GM12878 (cell line): ENCODE measurements around the gene SEC24D. TPM values are rescaled to one million over a fixed set of nuclear protein-coding genes. Genes with fewer than 3 reads are reported as not detected.

Experiments used
- ATAC-seq: fragments of 200-7000 bp; cut with Tn5 transposase; 3 replicates; pipeline ENCODE4 v1.9.1; 2020; ENCODE audit warnings: mild to moderate bottlenecking, moderate library complexity
- BruUV-seq: library from RNA; stranded (reverse); fragments of 400-500 nt; replicated peaks from 2 replicates; lab custom pipeline; 2021; lab: Mats Ljungman, UMichigan
- CTCF ChIA-PET: fragments of 300-600 bp; sonication (Branson Sonifier 250); formaldehyde crosslinking; extraction: SDS; loops from one replicate; lab custom pipeline; 2021; ENCODE audit warnings: inconsistent platforms; lab: Yijun Ruan, JAX
- POLR2A ChIA-PET: fragments of 350-600 bp; formaldehyde crosslinking; extraction: SDS; loops from one replicate; lab custom pipeline; 2021; ENCODE audit warnings: inconsistent platforms; lab: Charles Lee
- RAD21 ChIA-PET: fragments of 300-600 bp; sonication (Branson Sonifier 250); formaldehyde crosslinking; loops from one replicate; lab custom pipeline; 2023; ENCODE audit warnings: antibody characterized with exemption; ENCODE audit not compliant: unreplicated experiment; lab: Charles Lee
- SMC1A ChIA-PET: fragments of 300-600 bp; sonication (Branson Sonifier 250); formaldehyde crosslinking; loops from one replicate; lab custom pipeline; 2023; ENCODE audit not compliant: unreplicated experiment, uncharacterized antibody; lab: Charles Lee
- DNase-seq: peaks from one replicate; pipeline ENCODE4 v3.0.0-alpha.2; 2011; ENCODE audit warnings: low read depth, low spot score
- FAIRE-seq: peaks from 3 replicates; lab custom pipeline; 2011; peaks lifted over from hg19 to GRCh38; lab: Jason Lieb, UNC
- H2AFZ ChIP-seq: 2 replicates; pipeline ENCODE4 v1.6.0; 2011; ENCODE audit warnings: low read depth, low read length, control low read depth; ENCODE audit not compliant: control insufficient read depth
- H3K27ac ChIP-seq: 2 replicates; pipeline ENCODE4 v1.5.1; 2011; ENCODE audit warnings: control low read depth; ENCODE audit not compliant: control insufficient read depth, insufficient read depth
- H3K27me3 ChIP-seq, 2 experiments: replicated peaks in 1 of 2; 2 replicates each; pipeline versions ENCODE4 v1.6.0 to v1.6.1; 2011; ENCODE audit warnings: low read length in 1 of 2; ENCODE audit not compliant: control insufficient read depth in 2 of 2, insufficient read depth in 2 of 2
- H3K36me3 ChIP-seq, 2 experiments: 2 replicates each; pipeline ENCODE4 v1.5.1; 2011; ENCODE audit warnings: low read length in 1 of 2; ENCODE audit not compliant: control insufficient read depth in 2 of 2, insufficient read depth in 2 of 2
- H3K4me1 ChIP-seq: 2 replicates; pipeline ENCODE4 v1.6.1; 2011; ENCODE audit warnings: mild to moderate bottlenecking, low read length, moderate library complexity, mixed read lengths; ENCODE audit not compliant: control insufficient read depth, insufficient read depth
- H3K4me2 ChIP-seq: 2 replicates; pipeline ENCODE4 v1.6.0; 2011; ENCODE audit warnings: control low read depth; ENCODE audit not compliant: control insufficient read depth, insufficient read depth
- H3K4me3 ChIP-seq: fragments of 200-600 bp; sonication (generic); 2 replicates; pipeline ENCODE4 v1.5.1; 2016
- H3K79me2 ChIP-seq: 2 replicates; pipeline ENCODE4 v1.6.0; 2011; ENCODE audit warnings: low read length; ENCODE audit not compliant: control insufficient read depth, insufficient read depth
- H3K9ac ChIP-seq: 2 replicates; pipeline ENCODE4 v1.8.0; 2011; ENCODE audit warnings: low read length, control low read depth, mixed read lengths; ENCODE audit not compliant: control insufficient read depth, insufficient read depth
- H3K9me3 ChIP-seq: replicated peaks from 3 replicates; pipeline ENCODE4 v1.5.1; 2011; ENCODE audit warnings: mild to moderate bottlenecking, low read length; ENCODE audit not compliant: control insufficient read depth, insufficient read depth
- H4K20me1 ChIP-seq: 2 replicates; pipeline ENCODE4 v1.6.0; 2011; ENCODE audit not compliant: control insufficient read depth, insufficient read depth
- CBFB ChIP-seq: IDR thresholded peaks from 2 replicates; pipeline ENCODE4 v1.6.1; 2016; ENCODE audit warnings: antibody characterized with exemption, low read depth
- CBX5 ChIP-seq: sonication (generic); IDR thresholded peaks from 2 replicates; pipeline ENCODE4 v1.6.1; 2016; ENCODE audit warnings: low read depth, moderate library complexity, mild to moderate bottlenecking, inconsistent platforms
- CREM ChIP-seq: IDR thresholded peaks from 2 replicates; pipeline ENCODE4 v1.6.1; 2014; ENCODE audit warnings: antibody characterized with exemption, low read depth
- ESRRA ChIP-seq: IDR thresholded peaks from 2 replicates; pipeline ENCODE4 v1.6.1; 2012; ENCODE audit warnings: mild to moderate bottlenecking, low read length, improper control_type of control experiment
- GABPA ChIP-seq: IDR thresholded peaks from 2 replicates; pipeline ENCODE4 v1.6.1; 2014; ENCODE audit warnings: antibody characterized with exemption, low read depth, mild to moderate bottlenecking, inconsistent platforms
- GATAD2B ChIP-seq: fragments of 450-650 bp; conservative IDR thresholded peaks from 2 replicates; pipeline ENCODE4 v1.6.1; 2017; ENCODE audit warnings: low read depth, mild to moderate bottlenecking, moderate library complexity
- IKZF1 ChIP-seq: fragments of 450-650 bp; conservative IDR thresholded peaks from 2 replicates; pipeline ENCODE4 v1.6.1; 2017; ENCODE audit warnings: antibody characterized with exemption, mild to moderate bottlenecking
- IRF3 ChIP-seq: fragments of 450-650 bp; IDR thresholded peaks from 2 replicates; pipeline ENCODE4 v1.6.1; 2014; ENCODE audit warnings: mild to moderate bottlenecking
- JUND ChIP-seq: IDR thresholded peaks from 2 replicates; pipeline ENCODE4 v1.6.1; 2012; ENCODE audit warnings: low read depth, mild to moderate bottlenecking, low read length, improper control_type of control experiment, moderate library complexity
- MYB ChIP-seq: fragments of 150-350 bp; IDR thresholded peaks from 2 replicates; pipeline ENCODE4 v1.6.1; 2014; ENCODE audit warnings: mild to moderate bottlenecking, low read depth, low read length, borderline replicate concordance
- PAX8 ChIP-seq: fragments of 450-650 bp; IDR thresholded peaks from 2 replicates; pipeline ENCODE4 v1.6.1; 2017; ENCODE audit warnings: mild to moderate bottlenecking, moderate library complexity
- RFX5 ChIP-seq: IDR thresholded peaks from 2 replicates; pipeline ENCODE4 v1.6.1; 2011; ENCODE audit warnings: low read depth, low read length, improper control_type of control experiment
- SREBF2 ChIP-seq: IDR thresholded peaks from 2 replicates; pipeline ENCODE4 v1.6.1; 2012; ENCODE audit warnings: mild to moderate bottlenecking, low read length
- STAT1 ChIP-seq: fragments of 450-650 bp; conservative IDR thresholded peaks from 2 replicates; pipeline ENCODE4 v1.6.1; 2014; ENCODE audit warnings: antibody characterized with exemption, mild to moderate bottlenecking
- STAT3 ChIP-seq: IDR thresholded peaks from 2 replicates; pipeline ENCODE4 v1.6.1; 2011; ENCODE audit warnings: low read depth, low read length, improper control_type of control experiment
- TARDBP ChIP-seq: IDR thresholded peaks from 2 replicates; pipeline ENCODE4 v1.6.1; 2016; ENCODE audit warnings: borderline replicate concordance
- TBL1XR1 ChIP-seq: IDR thresholded peaks from 2 replicates; pipeline ENCODE4 v1.6.1; 2012; ENCODE audit warnings: low read depth, low read length, improper control_type of control experiment
- ZNF217 ChIP-seq: fragments of 450-650 bp; IDR thresholded peaks from 2 replicates; pipeline ENCODE4 v1.6.1; 2017; ENCODE audit warnings: antibody characterized with exemption, mild to moderate bottlenecking
- WGBS: methylation state at CpG from one replicate; pipeline ENCODE4 v1.1.6; 2016; ENCODE audit warnings: low lambda C conversion rate; ENCODE audit not compliant: insufficient replicate concordance, insufficient coverage; ENCODE audit errors: missing lambda C conversion rate; 5-methylcytosine and 5-hydroxymethylcytosine counted together
- in situ Hi-C: fragments of 300-500 bp; cut with MboI; formaldehyde crosslinking; loops from 9 replicates; pipeline ENCODE4 v1.14.3; 2018; ENCODE audit warnings: mixed read lengths
- intact Hi-C: fragments of 100-400 bp; cut with micrococcal nuclease; formaldehyde crosslinking; loops from one replicate; pipeline ENCODE4 v1.14.2; 2022; ENCODE audit not compliant: unreplicated experiment
- polyA plus RNA-seq, 11 experiments: library from polyadenylated mRNA; depleted of rRNA in 4 of 11; unstranded in 6 of 11; stranded (reverse) in 5 of 11; fragments of >200 nt; fragmentation: Nextera tagmentation in 4 of 11; fragmentation: Illumina TruSeq in 1 of 11; extraction: Ambion mirVana in 4 of 11; extraction: Trizol in 1 of 11; gene quantifications; 1 replicate in 1 of 11; 2 replicates in 10 of 11; pipeline versions ENCODE4 v1.2.1 to v1.2.3, GENCODE V29; 2011 to 2016; ENCODE audit warnings: inconsistent platforms in 2 of 11, missing spikeins in 2 of 11, low read depth in 1 of 11
- total RNA-seq, 4 experiments: library from RNA; depleted of rRNA in 3 of 4; stranded (reverse); fragments of >200 nt in 3 of 4; fragmentation: Illumina TruSeq in 1 of 4; extraction: Trizol in 1 of 4; gene quantifications; 2 replicates each; pipeline versions ENCODE4 v1.2.1 to v1.2.3, GENCODE V29; 2013 to 2021
- TF ChIP-seq, protein P1 (sequence below): IDR thresholded peaks from 2 replicates; pipeline ENCODE4 v1.6.1; 2011; ENCODE audit warnings: low read depth, low read length, improper control_type of control experiment, borderline replicate concordance

SEC24D gene
- total and polyA plus RNA-seq, 10 of the 15 experiments (the other 5 are each of a cell fraction or from before 2014, with no cell fraction given): 12.8 to 61.9 (median 25.6) TPM

GRCh38 chr4:118767109-118767508, 68.8 kb downstream of the SEC24D start:
- SMC1A ChIA-PET: interaction anchor here (1.2 kb wide), 1 partner anchor 98 kb away, joined by 4 read pairs; no protein-coding TSS in a partner anchor
- intact Hi-C loops: no loop called here
- no peaks in the 10 kb centered on the region for H3K9me3 ChIP-seq
- no peak overlapping the region for H2AFZ ChIP-seq
- BruUV-seq: no TSS peak
- no peak overlapping the region for H3K27ac ChIP-seq
- ATAC-seq: no peak
- WGBS: 90% methylated on average over 6 of the region's 6 CpGs
- H3K4me1 ChIP-seq: no peaks in the 10 kb centered on the region
- no peaks in the 10 kb centered on the region for H4K20me1 ChIP-seq
- in situ Hi-C loops: loop anchor here (10.0 kb wide), 2 partner anchors 62 to 528 kb away; no protein-coding TSS in a partner anchor
- RAD21 ChIA-PET: no interaction called here
- DNase-seq: no peak
- no peak overlapping the region for H3K4me2 ChIP-seq
- TF ChIP-seq PAX8: no peak
- no peak for TF ChIP-seq TARDBP
- no peak for TF ChIP-seq IKZF1
- TF ChIP-seq, protein P1, sequence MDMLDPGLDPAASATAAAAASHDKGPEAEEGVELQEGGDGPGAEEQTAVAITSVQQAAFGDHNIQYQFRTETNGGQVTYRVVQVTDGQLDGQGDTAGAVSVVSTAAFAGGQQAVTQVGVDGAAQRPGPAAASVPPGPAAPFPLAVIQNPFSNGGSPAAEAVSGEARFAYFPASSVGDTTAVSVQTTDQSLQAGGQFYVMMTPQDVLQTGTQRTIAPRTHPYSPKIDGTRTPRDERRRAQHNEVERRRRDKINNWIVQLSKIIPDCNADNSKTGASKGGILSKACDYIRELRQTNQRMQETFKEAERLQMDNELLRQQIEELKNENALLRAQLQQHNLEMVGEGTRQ: no peak
- TF ChIP-seq GATAD2B: no peak
- no peak for TF ChIP-seq CBFB
- no peak for TF ChIP-seq SREBF2
- CTCF ChIA-PET: no interaction called here
- FAIRE-seq: no peak
- no peaks in the 10 kb centered on the region for H3K79me2 ChIP-seq
- no peak overlapping the region for H3K9ac ChIP-seq
- no peaks in the 10 kb centered on the region for H3K27me3 ChIP-seq
- H3K36me3 ChIP-seq: peaks cover 2 to 29% of the 10 kb centered on the region in 2 experiments
- no peak overlapping the region for H3K4me3 ChIP-seq
- POLR2A ChIA-PET: no interaction called here

GRCh38 chr4:118765399-118765798, 70.5 kb downstream of the SEC24D start:
- Histone ChIP-seq H3K9ac (no peak overlapping the region), H3K9me3 (no peaks in the 10 kb centered on the region), H3K27ac (no peak overlapping the region), H3K36me3 (peaks cover 2 to 31% of the 10 kb centered on the region in 2 experiments), H3K4me1 (peaks cover 5% of the 10 kb centered on the region; the same call in 1 of the 2 replicates), H3K79me2 (no peaks in the 10 kb centered on the region), H4K20me1 (no peaks in the 10 kb centered on the region), H2AFZ (no peak overlapping the region), H3K4me2 (no peak overlapping the region), H3K4me3 (no peak overlapping the region), H3K27me3 (no peaks in the 10 kb centered on the region)
- FAIRE-seq (no peak), ATAC-seq (no peak), DNase-seq (no peak)
- in situ Hi-C loops: loop anchor here (10.0 kb wide), 2 partner anchors 61 to 529 kb away; no protein-coding TSS in a partner anchor
- RAD21 ChIA-PET: no interaction called here
- SMC1A ChIA-PET: no interaction called here
- intact Hi-C loops: no loop called here
- BruUV-seq: no TSS peak
- CTCF ChIA-PET: no interaction called here
- POLR2A ChIA-PET: no interaction called here
- 87% methylated on average over 1 of the region's 1 CpG for WGBS
- TF ChIP-seq GABPA: no peak
- TF ChIP-seq ESRRA: no peak
- TF ChIP-seq STAT1: no peak
- TF ChIP-seq RFX5: no peak
- no peak for TF ChIP-seq MYB
- no peak for TF ChIP-seq ZNF217
- no peak for TF ChIP-seq CBX5
- TF ChIP-seq IKZF1: no peak
- TF ChIP-seq IRF3: no peak
- TF ChIP-seq STAT3: no peak
- no peak for TF ChIP-seq CREM
- TF ChIP-seq TBL1XR1: no peak
- no peak for TF ChIP-seq JUND
